IPS-15b (cell line): ENCODE measurements around the gene PTBP3.
"Not testable (repeated sequence)": the region's sequence is repeated elsewhere in the genome, so short reads cannot be mapped to it uniquely, and the experiment has no call there.

Experiments used
- H3K27me3 ChIP-seq: one replicate; pipeline ENCODE4 v1.6.1; 2013; ENCODE audit warnings: low read length; ENCODE audit not compliant: control insufficient read depth, insufficient read depth
- H3K36me3 ChIP-seq: one replicate; pipeline ENCODE4 v1.6.1; 2013; ENCODE audit warnings: low read length; ENCODE audit not compliant: control insufficient read depth, insufficient read depth
- H3K4me1 ChIP-seq: one replicate; pipeline ENCODE4 v1.6.1; 2013; ENCODE audit warnings: mild to moderate bottlenecking, low read length; ENCODE audit not compliant: control insufficient read depth, insufficient read depth
- H3K4me3 ChIP-seq: one replicate; pipeline ENCODE4 v1.5.1; 2013; ENCODE audit warnings: low read depth, low read length
- H3K9ac ChIP-seq: one replicate; pipeline ENCODE4 v1.6.1; 2013; ENCODE audit warnings: low read depth, mild to moderate bottlenecking, low read length
- H3K9me3 ChIP-seq: one replicate; pipeline ENCODE4 v1.6.1; 2013; ENCODE audit warnings: mild to moderate bottlenecking, low read length; ENCODE audit not compliant: control insufficient read depth, insufficient read depth

Gene PTBP3

GRCh38 chr9:112375361-112375760 lies 41.9 kb upstream of the PTBP3 start:
- H3K27me3 ChIP-seq, result no peaks in the 10 kb centered on the region
- H3K4me1 ChIP-seq, result peaks cover 3% of the 10 kb centered on the region
- H3K9ac ChIP-seq, result no peak overlapping the region
- no peak overlapping the region for H3K4me3 ChIP-seq
- H3K9me3 ChIP-seq, result no peaks in the 10 kb centered on the region
- H3K36me3 ChIP-seq, result no peaks in the 10 kb centered on the region

- H3K9ac ChIP-seq, H3K4me1 ChIP-seq, H3K27me3 ChIP-seq, H3K9me3 ChIP-seq, H3K36me3 ChIP-seq, H3K4me3 ChIP-seq: not testable (repeated sequence)
Measured at GRCh38 chr9:112374232-112374631, 40.8 kb upstream of the PTBP3 start.

- H3K9ac ChIP-seq, H3K27me3 ChIP-seq, H3K4me3 ChIP-seq, H3K36me3 ChIP-seq, H3K9me3 ChIP-seq, H3K4me1 ChIP-seq: not testable (repeated sequence)
Measured at GRCh38 chr9:112373666-112374065, 40.2 kb upstream of the PTBP3 start.

DNA sequence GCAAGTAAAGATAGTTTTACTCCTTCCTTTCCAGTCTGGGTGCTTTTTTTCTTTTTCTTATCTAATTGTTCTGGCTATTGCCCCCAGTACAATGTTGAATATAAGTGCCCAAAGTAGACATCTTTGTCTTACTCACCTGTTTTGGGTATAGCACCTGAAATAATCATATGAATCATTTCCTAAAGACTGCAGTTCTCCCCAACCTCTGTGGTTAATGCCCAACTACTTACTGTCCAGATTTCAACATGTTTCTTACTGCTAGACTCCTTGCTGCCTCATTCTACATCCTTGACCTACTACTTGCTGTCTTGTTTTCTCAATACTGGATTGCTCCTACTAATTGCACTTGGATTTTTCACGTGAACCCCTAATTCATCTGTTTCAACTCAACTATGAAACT lies 37.6 kb upstream of the PTBP3 start:
- no peak overlapping the region for H3K9ac ChIP-seq
- peaks cover 7% of the 10 kb centered on the region for H3K9me3 ChIP-seq
- H3K4me1 ChIP-seq, result no peaks in the 10 kb centered on the region
- no peaks in the 10 kb centered on the region for H3K27me3 ChIP-seq
- H3K4me3 ChIP-seq, result no peak overlapping the region
- no peaks in the 10 kb centered on the region for H3K36me3 ChIP-seq

GRCh38 chr9:112369817-112370216 lies 36.4 kb upstream of the PTBP3 start:
- H3K36me3 ChIP-seq, result no peaks in the 10 kb centered on the region
- H3K4me3 ChIP-seq, result no peak overlapping the region
- no peaks in the 10 kb centered on the region for H3K4me1 ChIP-seq
- peaks cover 7% of the 10 kb centered on the region for H3K9me3 ChIP-seq
- H3K9ac ChIP-seq, result no peak overlapping the region
- H3K27me3 ChIP-seq, result no peaks in the 10 kb centered on the region

- H3K9ac ChIP-seq, result no peak overlapping the region
- H3K27me3 ChIP-seq, result no peaks in the 10 kb centered on the region
- H3K36me3 ChIP-seq, result no peaks in the 10 kb centered on the region
- H3K4me1 ChIP-seq, result no peaks in the 10 kb centered on the region
- peaks cover 7% of the 10 kb centered on the region for H3K9me3 ChIP-seq
- no peak overlapping the region for H3K4me3 ChIP-seq
Measured at GRCh38 chr9:112367465-112367864, 34.0 kb upstream of the PTBP3 start.

- H3K4me1 ChIP-seq, result no peaks in the 10 kb centered on the region
- H3K9ac ChIP-seq, result no peak overlapping the region
- H3K4me3 ChIP-seq, result no peak overlapping the region
- H3K36me3 ChIP-seq, result no peaks in the 10 kb centered on the region
- H3K9me3 ChIP-seq, result peaks cover 7% of the 10 kb centered on the region
- H3K27me3 ChIP-seq, result no peaks in the 10 kb centered on the region
Measured at GRCh38 chr9:112366591-112366990, 33.2 kb upstream of the PTBP3 start.

- not testable (repeated sequence) for H3K4me3 ChIP-seq, H3K36me3 ChIP-seq, H3K27me3 ChIP-seq, H3K9me3 ChIP-seq, H3K9ac ChIP-seq, H3K4me1 ChIP-seq
Measured at GRCh38 chr9:112365257-112365656, 31.8 kb upstream of the PTBP3 start.

- Histone ChIP-seq H3K9me3 (peaks cover 7% of the 10 kb centered on the region), H3K4me1 (no peaks in the 10 kb centered on the region), H3K36me3 (no peaks in the 10 kb centered on the region), H3K9ac (no peak overlapping the region), H3K4me3 (no peak overlapping the region), H3K27me3 (no peaks in the 10 kb centered on the region)
Measured at GRCh38 chr9:112364761-112365160, 31.3 kb upstream of the PTBP3 start.

DNA sequence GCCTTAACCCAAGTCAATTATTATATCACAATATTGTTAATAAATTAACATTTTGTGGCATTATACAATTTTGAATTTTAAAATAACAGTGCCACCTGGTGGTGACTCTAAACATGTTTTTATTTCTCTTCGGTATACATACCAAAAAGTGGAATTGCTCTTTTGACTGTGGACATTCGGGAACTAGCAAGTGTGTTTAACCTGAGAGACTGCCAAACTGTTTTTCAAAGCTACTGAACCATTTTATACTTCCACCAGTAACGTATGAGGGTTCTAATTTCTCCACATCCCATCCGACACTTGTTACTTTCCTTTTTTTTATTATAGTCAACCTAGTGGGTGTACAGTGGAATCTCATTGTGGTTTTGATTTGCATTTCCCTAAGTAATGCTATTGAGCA lies 28.2 kb upstream of the PTBP3 start:
- Histone ChIP-seq H3K4me1 (no peaks in the 10 kb centered on the region), H3K4me3 (no peak overlapping the region), H3K9ac (no peak overlapping the region), H3K36me3 (no peaks in the 10 kb centered on the region), H3K27me3 (no peaks in the 10 kb centered on the region), H3K9me3 (no peaks in the 10 kb centered on the region)

- Histone ChIP-seq H3K9ac (no peak overlapping the region), H3K27me3 (no peaks in the 10 kb centered on the region), H3K4me1 (no peaks in the 10 kb centered on the region), H3K36me3 (no peaks in the 10 kb centered on the region), H3K4me3 (no peak overlapping the region), H3K9me3 (no peaks in the 10 kb centered on the region)
Measured at GRCh38 chr9:112360047-112360804, 26.8 kb upstream of the PTBP3 start.

DNA sequence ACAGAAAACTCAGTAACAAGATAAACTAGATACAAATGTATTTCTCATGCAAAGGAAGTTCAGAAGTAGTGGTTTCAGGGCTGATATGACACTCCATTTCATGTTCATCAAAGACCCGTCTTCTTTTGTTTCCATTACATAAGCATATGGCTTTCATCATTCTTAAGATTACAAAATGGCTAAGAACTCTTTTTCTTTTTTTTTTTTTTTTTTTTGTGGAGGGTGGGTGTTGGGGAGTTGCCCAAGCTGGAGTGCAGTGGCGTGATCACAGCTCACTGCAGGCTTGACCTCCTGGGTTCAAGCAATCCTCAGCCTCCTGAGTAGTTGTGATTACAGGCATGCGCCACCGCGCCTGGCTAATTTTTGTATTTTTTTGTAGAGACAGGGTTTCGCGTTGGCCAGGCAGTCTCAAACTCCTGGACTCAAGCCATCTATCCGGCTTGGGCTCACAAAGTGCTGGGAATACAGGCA lies 22.0 kb upstream of the PTBP3 start:
- no peaks in the 10 kb centered on the region for H3K36me3 ChIP-seq

More for the DNA sequence above, 22.0 kb upstream of the PTBP3 start:
- Histone ChIP-seq H3K27me3 (no peaks in the 10 kb centered on the region), H3K9ac (no peak overlapping the region), H3K4me3 (no peak overlapping the region), H3K4me1 (no peaks in the 10 kb centered on the region), H3K9me3 (no peaks in the 10 kb centered on the region)
